Choroid plexus epithelial cell (primary cell): ENCODE results near the gene FOXP1.

Experiments
- DNase-seq: peaks from one replicate; pipeline ENCODE4 v3.0.0-alpha.2; 2010; ENCODE audit warnings: low read depth
- H3K4me3 ChIP-seq: 2 replicates; pipeline ENCODE4 v1.5.1; 2011; ENCODE audit warnings: low read depth, mild to moderate bottlenecking, control low read depth, low read length, moderate library complexity
- CTCF ChIP-seq: conservative IDR thresholded peaks from 2 replicates; pipeline ENCODE4 v1.5.1; 2011; ENCODE audit warnings: low read depth, mild to moderate bottlenecking, control low read depth, inconsistent platforms, low read length, moderate library complexity

Gene FOXP1

GRCh38 chr3:71226565-71227269 is 356.8 kb downstream of the FOXP1 start:
- DNase-seq, result no peak
- no peak overlapping the region for H3K4me3 ChIP-seq
- no peak for TF ChIP-seq CTCF

- no peak for TF ChIP-seq CTCF
- no peak for DNase-seq
- no peak overlapping the region for H3K4me3 ChIP-seq
These were observed 357.5 kb downstream of the FOXP1 start for GRCh38 chr3:71225951-71226564.

- no peak overlapping the region for H3K4me3 ChIP-seq
- TF ChIP-seq CTCF, result no peak
- no peak for DNase-seq
These were observed 358.4 kb downstream of the FOXP1 start for GRCh38 chr3:71225002-71225684.

GRCh38 chr3:71219744-71220638 is 363.5 kb downstream of the FOXP1 start:
- no peak overlapping the region for H3K4me3 ChIP-seq
- TF ChIP-seq CTCF, result no peak
- no peak for DNase-seq

- DNase-seq, result no peak
- no peak overlapping the region for H3K4me3 ChIP-seq
- no peak for TF ChIP-seq CTCF
These were observed 365.0 kb downstream of the FOXP1 start for GRCh38 chr3:71218508-71218907.

GRCh38 chr3:71217640-71218222 is 365.8 kb downstream of the FOXP1 start:
- TF ChIP-seq CTCF, result no peak
- DNase-seq, result no peak
- no peak overlapping the region for H3K4me3 ChIP-seq
